ENCODE data around the gene TNS3.

The TNS3 gene

GRCh38 chr7:47423196-47423595 is 158.7 kb downstream of the TNS3 start:
- FAIRE-seq (no peak), DNase-seq (ENCODE audit: insufficient read length, low spot score) (no peak)
- no peak for TF ChIP-seq CTCF (IDR thresholded peaks at IDR 0.05; ENCODE audit: insufficient read depth, missing control alignments)

GRCh38 chr7:47422611-47423010 is 159.3 kb downstream of the TNS3 start:
- no peak for TF ChIP-seq CTCF (IDR thresholded peaks at IDR 0.05; ENCODE audit: insufficient read depth, missing control alignments)
- DNase-seq (ENCODE audit: insufficient read length, low spot score) (no peak), FAIRE-seq (no peak)

- DNase-seq (ENCODE audit: insufficient read length, low spot score) (no peak), FAIRE-seq (no peak)
- no peak for TF ChIP-seq CTCF (IDR thresholded peaks at IDR 0.05; ENCODE audit: insufficient read depth, missing control alignments)
Observed at GRCh38 chr7:47421456-47421855, 160.5 kb downstream of the TNS3 start.

- no peak for FAIRE-seq
- TF ChIP-seq CTCF (IDR thresholded peaks at IDR 0.05; ENCODE audit: insufficient read depth, missing control alignments) = no peak
Observed at GRCh38 chr7:47420122-47420780, 161.7 kb downstream of the TNS3 start.

GRCh38 chr7:47419471-47419870 is 162.4 kb downstream of the TNS3 start:
- DNase-seq (ENCODE audit: insufficient read length, low spot score) = no peak
- TF ChIP-seq CTCF (IDR thresholded peaks at IDR 0.05; ENCODE audit: insufficient read depth, missing control alignments) = no peak
- FAIRE-seq = no peak

More at GRCh38 chr7:47420122-47420780, 161.7 kb downstream of the TNS3 start:
- no peak for DNase-seq (ENCODE audit: insufficient read length, low spot score)

GRCh38 chr7:47418601-47419309 is 163.2 kb downstream of the TNS3 start:
- TF ChIP-seq CTCF (IDR thresholded peaks at IDR 0.05; ENCODE audit: insufficient read depth, missing control alignments) = no peak
- FAIRE-seq (no peak), DNase-seq (ENCODE audit: insufficient read length, low spot score) (no peak)

Data from D721Med (cell line).